ENCODE measurements around the gene BEAN1.
A peak's percentile ranks its signal among the peaks of the same experiment; 100 is the strongest.

Gene BEAN1

GRCh38 chr16:66420396-66420795, 6.7 kb upstream of the BEAN1 start:
- ATAC-seq (replicated peaks), result no peak
- Mint-ChIP-seq H3K4me1 (peaks cover 10 to 13% of the 10 kb centered on the region in 2 donors), H3K9me3 (peaks cover 0 to 3% of the 10 kb centered on the region in 2 donors)

GRCh38 chr16:66421891-66422290, 5.2 kb upstream of the BEAN1 start:
- Mint-ChIP-seq H3K27ac (no peak overlapping the region), H3K27me3 (peaks cover 49 to 58% of the 10 kb centered on the region in 2 donors), H3K9me3 (peaks cover 0 to 3% of the 10 kb centered on the region in 2 donors), H3K36me3 (peaks cover 0 to 1% of the 10 kb centered on the region in 2 donors), H3K4me1 (peaks cover 13 to 19% of the 10 kb centered on the region in 2 donors), H3K4me3 (no peak overlapping the region)
- DNase-seq, result no peak
- no peak for ATAC-seq (replicated peaks)

More at GRCh38 chr16:66420396-66420795, 6.7 kb upstream of the BEAN1 start:
- Mint-ChIP-seq H3K4me3 (no peak overlapping the region), H3K27me3 (peaks cover 43% of the 10 kb centered on the region in 2 donors), H3K27ac (no peak overlapping the region), H3K36me3 (peaks cover 0 to 2% of the 10 kb centered on the region in 2 donors)
- DNase-seq, result no peak

- ATAC-seq (replicated peaks) (no peak), DNase-seq (no peak)
- no peak overlapping the region for H3K4me3 Mint-ChIP-seq
- peaks cover 10 to 19% of the 10 kb centered on the region in 2 donors for H3K4me1 Mint-ChIP-seq
- peaks cover 0 to 1% of the 10 kb centered on the region in 2 donors for H3K36me3 Mint-ChIP-seq
- no peak overlapping the region for H3K27ac Mint-ChIP-seq
- H3K27me3 Mint-ChIP-seq, result peaks cover 47 to 58% of the 10 kb centered on the region in 2 donors
- H3K9me3 Mint-ChIP-seq, result no peaks in the 10 kb centered on the region
These were observed 4.7 kb upstream of the BEAN1 start for GRCh38 chr16:66422366-66422765.

- H3K27ac Mint-ChIP-seq, result no peak overlapping the region
- no peaks in the 10 kb centered on the region for H3K9me3 Mint-ChIP-seq
- ATAC-seq (replicated peaks) (no peak), DNase-seq (no peak)
- peaks cover 0 to 1% of the 10 kb centered on the region in 2 donors for H3K36me3 Mint-ChIP-seq
- H3K4me3 Mint-ChIP-seq, result no peak overlapping the region
- H3K27me3 Mint-ChIP-seq, result peaks cover 46 to 65% of the 10 kb centered on the region in 2 donors
- H3K4me1 Mint-ChIP-seq, result peaks cover 8 to 14% of the 10 kb centered on the region in 2 donors
These were observed 3.9 kb upstream of the BEAN1 start for GRCh38 chr16:66423177-66423576.

- Mint-ChIP-seq H3K4me1 (peaks cover 2 to 6% of the 10 kb centered on the region in 2 donors), H3K36me3 (peaks cover 0 to 1% of the 10 kb centered on the region in 2 donors), H3K4me3 (no peak overlapping the region), H3K27ac (no peak overlapping the region), H3K9me3 (no peaks in the 10 kb centered on the region), H3K27me3 (peaks cover 57 to 88% of the 10 kb centered on the region in 2 donors)
- ATAC-seq (replicated peaks) (no peak), DNase-seq (no peak)
These were observed 1.4 kb upstream of the BEAN1 start for GRCh38 chr16:66425651-66426050.

- peak overlapping the region; percentile 18 to 46 for H3K4me3 Mint-ChIP-seq
- peaks cover 2 to 6% of the 10 kb centered on the region in 2 donors for H3K4me1 Mint-ChIP-seq
- H3K27ac Mint-ChIP-seq, result no peak overlapping the region
- DNase-seq (no peak), ATAC-seq (replicated peaks) (peak in 1 of 2 donors; percentile 16)
- peaks cover 0 to 1% of the 10 kb centered on the region in 2 donors for H3K36me3 Mint-ChIP-seq
- H3K9me3 Mint-ChIP-seq, result no peaks in the 10 kb centered on the region
- peaks cover 58 to 85% of the 10 kb centered on the region in 2 donors for H3K27me3 Mint-ChIP-seq
These were observed 721 bp upstream of the BEAN1 start for GRCh38 chr16:66426112-66427035.

GRCh38 chr16:66427871-66428681, 981 bp downstream of the BEAN1 start:
- Mint-ChIP-seq H3K4me1 (peaks cover 2 to 6% of the 10 kb centered on the region in 2 donors), H3K36me3 (peaks cover 0 to 1% of the 10 kb centered on the region in 2 donors), H3K4me3 (peak overlapping the region in 1 of 2 donors; percentile 35), H3K9me3 (no peaks in the 10 kb centered on the region), H3K27ac (no peak overlapping the region), H3K27me3 (peaks cover 62 to 82% of the 10 kb centered on the region in 2 donors)
- ATAC-seq (replicated peaks) (peak; percentile 51 to 62), DNase-seq (no peak)

- DNase-seq (no peak), ATAC-seq (replicated peaks) (no peak)
- H3K4me1 Mint-ChIP-seq, result peaks cover 2 to 6% of the 10 kb centered on the region in 2 donors
- no peak overlapping the region for H3K4me3 Mint-ChIP-seq
- peaks cover 0 to 1% of the 10 kb centered on the region in 2 donors for H3K36me3 Mint-ChIP-seq
- peaks cover 61 to 82% of the 10 kb centered on the region in 2 donors for H3K27me3 Mint-ChIP-seq
- H3K27ac Mint-ChIP-seq, result no peak overlapping the region
- H3K9me3 Mint-ChIP-seq, result no peaks in the 10 kb centered on the region
These were observed 1.7 kb downstream of the BEAN1 start for GRCh38 chr16:66428682-66429251.

GRCh38 chr16:66429290-66429962, 2.3 kb downstream of the BEAN1 start:
- ATAC-seq (replicated peaks) (no peak), DNase-seq (no peak)
- H3K27me3 Mint-ChIP-seq, result peaks cover 58 to 82% of the 10 kb centered on the region in 2 donors
- H3K4me1 Mint-ChIP-seq, result peaks cover 2 to 6% of the 10 kb centered on the region in 2 donors
- H3K27ac Mint-ChIP-seq, result no peak overlapping the region
- H3K4me3 Mint-ChIP-seq, result no peak overlapping the region
- H3K36me3 Mint-ChIP-seq, result peaks cover 0 to 1% of the 10 kb centered on the region in 2 donors
- H3K9me3 Mint-ChIP-seq, result no peaks in the 10 kb centered on the region

GRCh38 chr16:66430214-66430613, 3.1 kb downstream of the BEAN1 start:
- ATAC-seq (replicated peaks) (no peak), DNase-seq (no peak)
- H3K4me3 Mint-ChIP-seq, result no peak overlapping the region
- no peaks in the 10 kb centered on the region for H3K9me3 Mint-ChIP-seq
- peaks cover 0 to 1% of the 10 kb centered on the region in 2 donors for H3K36me3 Mint-ChIP-seq
- no peak overlapping the region for H3K27ac Mint-ChIP-seq
- H3K27me3 Mint-ChIP-seq, result peaks cover 56 to 82% of the 10 kb centered on the region in 2 donors
- peaks cover 2 to 6% of the 10 kb centered on the region in 2 donors for H3K4me1 Mint-ChIP-seq

GRCh38 chr16:66431760-66432159, 4.7 kb downstream of the BEAN1 start:
- Mint-ChIP-seq H3K27ac (no peak overlapping the region), H3K27me3 (peaks cover 50 to 67% of the 10 kb centered on the region in 2 donors), H3K4me1 (peaks cover 0 to under 1% of the 10 kb centered on the region in 2 donors), H3K36me3 (no peaks in the 10 kb centered on the region), H3K9me3 (no peaks in the 10 kb centered on the region), H3K4me3 (no peak overlapping the region)
- ATAC-seq (replicated peaks) (no peak), DNase-seq (no peak)

- H3K36me3 Mint-ChIP-seq, result no peaks in the 10 kb centered on the region
- H3K27ac Mint-ChIP-seq, result no peak overlapping the region
- H3K4me3 Mint-ChIP-seq, result no peak overlapping the region
- H3K9me3 Mint-ChIP-seq, result no peaks in the 10 kb centered on the region
- no peak for DNase-seq
- H3K27me3 Mint-ChIP-seq, result peaks cover 55 to 72% of the 10 kb centered on the region in 2 donors
- no peak for ATAC-seq (replicated peaks)
- no peaks in the 10 kb centered on the region for H3K4me1 Mint-ChIP-seq
These were observed 5.3 kb downstream of the BEAN1 start for GRCh38 chr16:66432429-66432828.

- H3K9me3 Mint-ChIP-seq, result no peaks in the 10 kb centered on the region
- H3K27me3 Mint-ChIP-seq, result peaks cover 57 to 71% of the 10 kb centered on the region in 2 donors
- DNase-seq (no peak), ATAC-seq (replicated peaks) (no peak)
- no peak overlapping the region for H3K4me3 Mint-ChIP-seq
- H3K27ac Mint-ChIP-seq, result no peak overlapping the region
- H3K4me1 Mint-ChIP-seq, result no peaks in the 10 kb centered on the region
- H3K36me3 Mint-ChIP-seq, result no peaks in the 10 kb centered on the region
These were observed 7.7 kb downstream of the BEAN1 start for GRCh38 chr16:66434619-66435430.

Data from stimulated activated naive B cell treated with anti-CD40 and anti-IgM and Interleukin-4, amounts not matched to agents 10 μg/mL and 1 μg/mL and 100 μg/mL, for 72 hours (primary cell).